Measurements from ENCODE around the gene TBL1X. TPM values are rescaled to one million over a fixed set of nuclear protein-coding genes. Genes with fewer than 3 reads are reported as not detected.

The TBL1X gene
- total RNA-seq, 6 experiments from 2014 or later, result 18.0 to 40.7 (median 20.8) TPM

- peak in 1 of 3 donors; percentile 56 for DNase-seq
Measured at GRCh38 chrX:9557521-9557920, 92.7 kb downstream of the TBL1X start.

GRCh38 chrX:9558615-9559014, 93.8 kb downstream of the TBL1X start:
- intact Hi-C loops (cut with DNase I), result no loop called here
- peaks cover 0 to 18% (median 0%) of the 10 kb centered on the region in 4 donors for H3K4me1 ChIP-seq
- no peak overlapping the region for H3K4me3 ChIP-seq
- TF ChIP-seq POLR2A (IDR thresholded peaks at IDR 0.05), result no peak
- TF ChIP-seq CTCF (IDR thresholded peaks at IDR 0.05), result no peak
- H3K9me3 ChIP-seq, result no peaks in the 10 kb centered on the region
- no peak overlapping the region for H3K27ac ChIP-seq
- ATAC-seq, result no peak
- H3K27me3 ChIP-seq, result no peaks in the 10 kb centered on the region
- H3K36me3 ChIP-seq, result no peaks in the 10 kb centered on the region
- no peak for DNase-seq
- WGBS (ENCODE audit: insufficient coverage, low coverage, low lambda C conversion rate, missing lambda C conversion rate), result 50% methylated on average over 4 of the region's 4 CpGs

More at GRCh38 chrX:9557521-9557920, 92.7 kb downstream of the TBL1X start:
- H3K27me3 ChIP-seq, result no peaks in the 10 kb centered on the region
- 20% methylated on average over 5 of the region's 5 CpGs for WGBS (ENCODE audit: insufficient coverage, low coverage, low lambda C conversion rate, missing lambda C conversion rate)
- peaks cover 0 to 18% (median 0%) of the 10 kb centered on the region in 4 donors for H3K4me1 ChIP-seq
- H3K27ac ChIP-seq, result peak overlapping the region in 1 of 3 donors; percentile 55
- intact Hi-C loops (cut with DNase I), result no loop called here
- ATAC-seq, result peak; percentile 88 to 96 (median 91)
- H3K36me3 ChIP-seq, result no peaks in the 10 kb centered on the region
- H3K9me3 ChIP-seq, result no peaks in the 10 kb centered on the region
- TF ChIP-seq POLR2A (IDR thresholded peaks at IDR 0.05) (no peak), CTCF (IDR thresholded peaks at IDR 0.05) (no peak)
- H3K4me3 ChIP-seq, result peak overlapping the region in 2 of 3 donors; percentile 17 to 37

- Histone ChIP-seq H3K36me3 (no peaks in the 10 kb centered on the region), H3K9me3 (no peaks in the 10 kb centered on the region), H3K4me3 (no peak overlapping the region), H3K4me1 (peaks cover 0 to 19% (median 0%) of the 10 kb centered on the region in 4 donors), H3K27me3 (no peaks in the 10 kb centered on the region), H3K27ac (no peak overlapping the region)
- WGBS (ENCODE audit: insufficient coverage, low coverage, low lambda C conversion rate, missing lambda C conversion rate), result 100% methylated on average over 1 of the region's 9 CpGs
- intact Hi-C loops (cut with DNase I), result no loop called here
- TF ChIP-seq CTCF (IDR thresholded peaks at IDR 0.05) (no peak), POLR2A (IDR thresholded peaks at IDR 0.05) (no peak)
- DNase-seq (no peak), ATAC-seq (no peak)
Measured at GRCh38 chrX:9560219-9560618, 95.4 kb downstream of the TBL1X start.

GRCh38 chrX:9561199-9561598, 96.3 kb downstream of the TBL1X start:
- H3K27ac ChIP-seq, result no peak overlapping the region
- TF ChIP-seq POLR2A (IDR thresholded peaks at IDR 0.05) (no peak), CTCF (IDR thresholded peaks at IDR 0.05) (no peak)
- WGBS (ENCODE audit: insufficient coverage, low coverage, low lambda C conversion rate, missing lambda C conversion rate), result 84% methylated on average over 5 of the region's 5 CpGs
- no peak for DNase-seq
- H3K27me3 ChIP-seq, result no peaks in the 10 kb centered on the region
- ATAC-seq, result no peak
- no peak overlapping the region for H3K4me3 ChIP-seq
- intact Hi-C loops (cut with DNase I), result no loop called here
- no peaks in the 10 kb centered on the region for H3K36me3 ChIP-seq
- H3K4me1 ChIP-seq, result peaks cover 0 to 29% (median 5%) of the 10 kb centered on the region in 4 donors
- no peaks in the 10 kb centered on the region for H3K9me3 ChIP-seq

- no peak overlapping the region for H3K27ac ChIP-seq
- peaks cover 0 to 27% (median 5%) of the 10 kb centered on the region in 4 donors for H3K4me1 ChIP-seq
- no peaks in the 10 kb centered on the region for H3K36me3 ChIP-seq
- H3K4me3 ChIP-seq, result no peak overlapping the region
- DNase-seq (no peak), ATAC-seq (peak in 2 of 4 donors; percentile 8 to 11)
- TF ChIP-seq CTCF (IDR thresholded peaks at IDR 0.05) (no peak), POLR2A (IDR thresholded peaks at IDR 0.05) (no peak)
- intact Hi-C loops (cut with DNase I), result no loop called here
- no peaks in the 10 kb centered on the region for H3K27me3 ChIP-seq
- no peaks in the 10 kb centered on the region for H3K9me3 ChIP-seq
- 69% methylated on average over 8 of the region's 8 CpGs for WGBS (ENCODE audit: insufficient coverage, low coverage, low lambda C conversion rate, missing lambda C conversion rate)
Measured at GRCh38 chrX:9562851-9563250, 98.0 kb downstream of the TBL1X start.
